OCI-LY1 (cell line): ENCODE data around the gene NUFIP2.

Experiments
- EZH2 ChIP-seq: fragments of 200-600 bp; sonication (generic), shearing (Covaris generic); IDR thresholded peaks from 2 replicates; pipeline ENCODE4 v1.8.0; 2017; ENCODE audit warnings: borderline replicate concordance, mixed run types, mild to moderate bottlenecking, antibody characterized with exemption, low read length, moderate library complexity, mixed read lengths
- TF ChIP-seq, protein P1 (sequence below): fragments of 200-600 bp; sonication (generic), shearing (Covaris generic); IDR thresholded peaks from 2 replicates; pipeline ENCODE4 v1.5.1; 2017; ENCODE audit warnings: mild to moderate bottlenecking, antibody characterized with exemption, low read length, moderate library complexity, mixed read lengths

GRCh38 chr17:29295420-29295819, 1.5 kb upstream of the NUFIP2 start:
- TF ChIP-seq, protein P1, sequence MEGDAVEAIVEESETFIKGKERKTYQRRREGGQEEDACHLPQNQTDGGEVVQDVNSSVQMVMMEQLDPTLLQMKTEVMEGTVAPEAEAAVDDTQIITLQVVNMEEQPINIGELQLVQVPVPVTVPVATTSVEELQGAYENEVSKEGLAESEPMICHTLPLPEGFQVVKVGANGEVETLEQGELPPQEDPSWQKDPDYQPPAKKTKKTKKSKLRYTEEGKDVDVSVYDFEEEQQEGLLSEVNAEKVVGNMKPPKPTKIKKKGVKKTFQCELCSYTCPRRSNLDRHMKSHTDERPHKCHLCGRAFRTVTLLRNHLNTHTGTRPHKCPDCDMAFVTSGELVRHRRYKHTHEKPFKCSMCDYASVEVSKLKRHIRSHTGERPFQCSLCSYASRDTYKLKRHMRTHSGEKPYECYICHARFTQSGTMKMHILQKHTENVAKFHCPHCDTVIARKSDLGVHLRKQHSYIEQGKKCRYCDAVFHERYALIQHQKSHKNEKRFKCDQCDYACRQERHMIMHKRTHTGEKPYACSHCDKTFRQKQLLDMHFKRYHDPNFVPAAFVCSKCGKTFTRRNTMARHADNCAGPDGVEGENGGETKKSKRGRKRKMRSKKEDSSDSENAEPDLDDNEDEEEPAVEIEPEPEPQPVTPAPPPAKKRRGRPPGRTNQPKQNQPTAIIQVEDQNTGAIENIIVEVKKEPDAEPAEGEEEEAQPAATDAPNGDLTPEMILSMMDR, result no peak
- TF ChIP-seq EZH2, result no peak
